ENCODE data around the gene XKR7. TPM values are rescaled to one million over a fixed set of nuclear protein-coding genes. Genes with fewer than 3 reads are reported as not detected.
A peak's percentile ranks its signal among the peaks of the same experiment; 100 is the strongest.
"Not testable (repeated sequence)": the region's sequence is repeated elsewhere in the genome, so short reads cannot be mapped to it uniquely, and the experiment has no call there.

The XKR7 gene
- total RNA-seq: not detected

- WGBS: 4% methylated on average over 26 of the region's 38 CpGs
- TF ChIP-seq POLR2A (IDR thresholded peaks at IDR 0.05) (no peak), POLR2AphosphoS5 (IDR thresholded peaks at IDR 0.05) (no peak), EP300 (IDR thresholded peaks at IDR 0.05) (no peak)
- TF ChIP-seq, protein P1, sequence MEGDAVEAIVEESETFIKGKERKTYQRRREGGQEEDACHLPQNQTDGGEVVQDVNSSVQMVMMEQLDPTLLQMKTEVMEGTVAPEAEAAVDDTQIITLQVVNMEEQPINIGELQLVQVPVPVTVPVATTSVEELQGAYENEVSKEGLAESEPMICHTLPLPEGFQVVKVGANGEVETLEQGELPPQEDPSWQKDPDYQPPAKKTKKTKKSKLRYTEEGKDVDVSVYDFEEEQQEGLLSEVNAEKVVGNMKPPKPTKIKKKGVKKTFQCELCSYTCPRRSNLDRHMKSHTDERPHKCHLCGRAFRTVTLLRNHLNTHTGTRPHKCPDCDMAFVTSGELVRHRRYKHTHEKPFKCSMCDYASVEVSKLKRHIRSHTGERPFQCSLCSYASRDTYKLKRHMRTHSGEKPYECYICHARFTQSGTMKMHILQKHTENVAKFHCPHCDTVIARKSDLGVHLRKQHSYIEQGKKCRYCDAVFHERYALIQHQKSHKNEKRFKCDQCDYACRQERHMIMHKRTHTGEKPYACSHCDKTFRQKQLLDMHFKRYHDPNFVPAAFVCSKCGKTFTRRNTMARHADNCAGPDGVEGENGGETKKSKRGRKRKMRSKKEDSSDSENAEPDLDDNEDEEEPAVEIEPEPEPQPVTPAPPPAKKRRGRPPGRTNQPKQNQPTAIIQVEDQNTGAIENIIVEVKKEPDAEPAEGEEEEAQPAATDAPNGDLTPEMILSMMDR (IDR thresholded peaks at IDR 0.05): no peak
- Histone ChIP-seq H3K27me3 (peaks cover 72% of the 10 kb centered on the region), H3K36me3 (no peaks in the 10 kb centered on the region), H3K9me3 (no peaks in the 10 kb centered on the region), H3K27ac (no peak within 1 kb of the TSS), H3K4me1 (peaks cover 10% of the 10 kb centered on the region), H3K4me3 (peak within 1 kb of the TSS; percentile 36)
- no peak for DNase-seq (ENCODE audit: low spot score in 2 of 2)
Observed at GRCh38 chr20:31967830-31968249, at the start of gene XKR7. TSS of gene XKR7 (plus strand) at chr20:31968151. CDS start at chr20:31968176, 25 bp downstream.

DNA sequence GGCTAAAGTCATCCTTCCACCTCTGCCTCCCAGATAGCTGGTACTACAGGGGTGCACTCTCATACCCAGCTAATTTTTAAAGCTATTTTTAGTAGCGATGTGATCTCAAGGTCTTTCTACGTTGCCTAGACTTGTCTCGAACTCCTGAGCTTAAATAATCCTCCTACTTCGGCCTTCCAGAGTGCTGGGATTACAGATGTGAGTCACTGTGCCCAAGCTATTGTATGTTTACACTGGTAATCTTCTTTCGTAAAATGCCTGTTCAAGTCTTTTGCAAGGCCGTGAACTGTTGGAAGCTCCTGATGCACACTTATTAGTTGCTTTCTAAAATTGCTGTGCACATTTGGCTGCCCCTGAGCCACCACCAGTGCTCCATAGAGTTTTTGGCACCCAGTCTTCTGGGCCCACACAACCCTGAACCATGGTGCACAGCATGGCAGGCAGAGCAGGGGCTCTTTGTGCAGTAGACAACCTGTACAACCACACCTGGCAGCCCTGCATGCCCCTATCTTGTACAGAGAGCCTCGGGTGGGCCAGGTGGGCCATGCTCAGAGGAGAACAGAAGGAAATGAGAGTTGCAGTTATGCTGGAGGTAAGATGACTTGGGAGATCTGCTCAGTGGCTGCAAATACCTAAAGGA is 49.4 kb upstream of the XKR7 start:
- Histone ChIP-seq H3K9me3 (no peaks in the 10 kb centered on the region), H3K4me3 (no peak overlapping the region), H3K4me1 (no peaks in the 10 kb centered on the region), H3K27ac (no peak overlapping the region), H3K36me3 (no peaks in the 10 kb centered on the region), H3K27me3 (peaks cover 2% of the 10 kb centered on the region)
- WGBS: 65% methylated on average over 7 of the region's 7 CpGs
- no peak for DNase-seq (ENCODE audit: low spot score in 2 of 2)
- TF ChIP-seq POLR2AphosphoS5 (IDR thresholded peaks at IDR 0.05) (no peak), POLR2A (IDR thresholded peaks at IDR 0.05) (no peak), EP300 (IDR thresholded peaks at IDR 0.05) (no peak)
- TF ChIP-seq, protein P1 (IDR thresholded peaks at IDR 0.05): no peak

DNA sequence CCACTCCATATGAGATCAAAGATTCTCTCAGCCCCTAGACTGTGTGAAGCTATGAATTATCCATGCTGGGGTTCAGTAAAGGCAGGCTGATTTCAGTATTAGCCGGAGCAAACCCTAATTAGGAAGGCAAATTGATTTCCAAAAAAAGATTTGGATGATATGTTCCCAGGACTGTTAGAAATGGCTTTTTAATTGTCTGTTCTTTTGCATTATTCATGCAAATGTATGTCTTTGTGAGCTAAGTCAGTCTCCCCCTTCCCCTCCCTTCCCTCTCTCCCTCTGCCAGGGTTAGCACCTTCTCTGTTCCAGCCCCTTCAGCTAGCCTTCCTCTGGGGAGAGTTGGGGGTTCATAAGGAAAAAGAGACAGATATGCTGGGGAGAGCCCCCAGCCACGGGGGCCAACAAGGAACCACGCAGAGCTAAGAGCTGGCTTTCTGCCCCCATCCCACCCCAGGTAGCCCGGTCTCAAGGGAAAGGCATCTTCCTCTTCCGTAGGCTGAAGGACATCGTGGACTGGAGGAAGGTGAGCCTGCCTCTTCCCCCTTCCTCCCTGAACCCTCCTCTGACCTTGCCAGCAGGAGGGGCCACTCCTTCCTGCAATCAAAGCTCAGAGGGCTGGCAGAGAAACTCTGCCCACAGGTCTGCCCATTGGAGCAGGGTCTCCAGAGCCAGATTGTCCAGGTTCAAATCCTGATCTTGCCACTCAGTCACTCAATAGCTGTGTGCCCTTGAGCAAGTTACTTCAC is 48.4 kb upstream of the XKR7 start:
- WGBS: 56% methylated on average over 6 of the region's 6 CpGs

DNA sequence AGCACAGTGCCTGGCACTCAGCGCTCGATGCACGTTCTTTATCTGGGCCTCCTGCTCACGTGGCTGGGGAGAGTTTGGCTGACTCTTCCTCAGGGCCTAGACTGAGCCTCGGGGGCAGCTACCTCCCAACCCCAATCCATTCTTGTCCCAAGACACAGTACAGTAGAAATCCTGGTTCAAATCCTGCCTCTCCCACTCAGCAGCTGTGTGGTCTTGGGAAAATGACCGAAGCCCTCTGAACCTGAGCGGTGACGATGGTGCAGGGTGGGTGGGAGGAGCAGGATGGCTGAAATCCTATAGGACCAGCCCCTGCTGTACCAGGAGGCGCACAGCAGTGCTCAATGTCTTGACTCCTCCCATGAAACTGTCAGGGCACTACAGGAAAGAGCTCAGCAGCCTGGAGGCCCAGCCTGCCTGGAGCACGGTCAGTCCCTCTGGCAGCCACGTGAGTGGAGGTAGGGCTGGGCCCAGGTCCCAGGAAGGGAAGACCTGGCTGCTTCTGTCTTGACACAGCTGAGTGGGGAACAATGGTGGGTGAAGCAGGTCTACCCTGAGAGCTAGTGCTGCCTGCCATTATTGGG is 47.6 kb upstream of the XKR7 start:
- no peak overlapping the region for H3K27ac ChIP-seq
- TF ChIP-seq, protein P1 (IDR thresholded peaks at IDR 0.05): no peak
- no peaks in the 10 kb centered on the region for H3K4me1 ChIP-seq
- peaks cover 2% of the 10 kb centered on the region for H3K27me3 ChIP-seq
- no peaks in the 10 kb centered on the region for H3K36me3 ChIP-seq
- H3K4me3 ChIP-seq: no peak overlapping the region
- H3K9me3 ChIP-seq: no peaks in the 10 kb centered on the region
- WGBS: 57% methylated on average over 2 of the region's 11 CpGs
- no peak for DNase-seq (ENCODE audit: low spot score in 2 of 2)

More for the DNA sequence above, 48.4 kb upstream of the XKR7 start:
- no peaks in the 10 kb centered on the region for H3K4me1 ChIP-seq
- DNase-seq (ENCODE audit: low spot score in 2 of 2): no peak
- TF ChIP-seq EP300 (IDR thresholded peaks at IDR 0.05) (no peak), POLR2AphosphoS5 (IDR thresholded peaks at IDR 0.05) (no peak), POLR2A (IDR thresholded peaks at IDR 0.05) (no peak)
- TF ChIP-seq, protein P1 (IDR thresholded peaks at IDR 0.05): no peak
- no peaks in the 10 kb centered on the region for H3K9me3 ChIP-seq
- no peak overlapping the region for H3K4me3 ChIP-seq
- H3K36me3 ChIP-seq: no peaks in the 10 kb centered on the region
- no peak overlapping the region for H3K27ac ChIP-seq
- H3K27me3 ChIP-seq: peaks cover 2% of the 10 kb centered on the region

DNA sequence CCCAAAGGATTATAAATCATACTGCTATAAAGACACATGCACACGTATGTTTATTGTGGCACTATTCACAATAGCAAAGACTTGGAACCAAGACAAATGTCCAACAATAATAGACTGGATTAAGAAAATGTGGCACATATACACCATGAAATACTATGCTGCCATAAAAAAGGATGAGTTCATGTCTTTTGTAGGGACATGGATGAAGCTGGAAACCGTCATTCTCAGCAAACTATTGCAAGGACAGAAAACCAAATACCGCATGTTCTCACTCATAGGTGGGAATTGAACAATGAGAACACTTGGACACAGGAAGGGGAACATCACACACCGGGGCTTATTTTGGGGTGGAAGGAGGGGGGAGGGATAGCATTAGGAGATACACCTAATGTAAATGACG is 46.5 kb upstream of the XKR7 start:
- not testable (repeated sequence) for H3K4me1 ChIP-seq; DNase-seq (ENCODE audit: low spot score in 2 of 2); H3K27me3 ChIP-seq; H3K27ac ChIP-seq; H3K36me3 ChIP-seq; H3K4me3 ChIP-seq; H3K9me3 ChIP-seq
- WGBS: 95% methylated on average over 5 of the region's 5 CpGs
